H1 (cell line): ENCODE measurements around the gene OR11A1. TPM values are rescaled to one million over a fixed set of nuclear protein-coding genes. Genes with fewer than 3 reads are reported as not detected.

Experiments used
- CTCF ChIA-PET: fragments of 300-600 bp; sonication (Branson Sonifier 250); formaldehyde crosslinking; loops from one replicate; lab custom pipeline; 2021; ENCODE audit not compliant: partially characterized antibody; lab: Charles Lee
- POLR2A ChIA-PET: fragments of 300-600 bp; sonication (Branson Sonifier 250); formaldehyde crosslinking; loops from one replicate; lab custom pipeline; 2021; ENCODE audit warnings: inconsistent platforms; ENCODE audit not compliant: partially characterized antibody; lab: Charles Lee
- DNase-seq, 2 experiments: peaks; one replicate each; pipeline versions ENCODE4 v3.0.0 to v3.0.0-alpha.2; 2010 to 2022; ENCODE audit warnings: low spot score in 2 of 2, low read depth in 1 of 2, mixed read lengths in 1 of 2
- FAIRE-seq: peaks from 2 replicates; lab custom pipeline; 2011; peaks lifted over from hg19 to GRCh38; lab: Jason Lieb, UNC
- H2AFZ ChIP-seq: 2 replicates; pipeline ENCODE4 v1.8.1; 2012; ENCODE audit warnings: low read length, inconsistent platforms
- H2AK5ac ChIP-seq: 2 replicates; pipeline ENCODE4 v1.6.1; 2013; ENCODE audit warnings: low read depth, low read length
- H2BK120ac ChIP-seq: replicated peaks from 2 replicates; pipeline ENCODE3; 2013; ENCODE audit warnings: low read depth, low read length, inconsistent platforms
- H2BK12ac ChIP-seq: 2 replicates; pipeline ENCODE4 v1.6.1; 2013; ENCODE audit warnings: low read depth, low read length
- H2BK15ac ChIP-seq: 2 replicates; pipeline ENCODE4 v1.6.1; 2013; ENCODE audit warnings: low read length
- H2BK20ac ChIP-seq: 2 replicates; pipeline ENCODE4 v1.6.1; 2013; ENCODE audit warnings: low read length
- H2BK5ac ChIP-seq: 2 replicates; pipeline ENCODE4 v1.6.1; 2013; ENCODE audit warnings: low read depth, low read length
- H3K14ac ChIP-seq: 2 replicates; pipeline ENCODE4 v1.6.1; 2013; ENCODE audit warnings: inconsistent platforms; ENCODE audit not compliant: insufficient read length
- H3K18ac ChIP-seq: 2 replicates; pipeline ENCODE4 v1.6.1; 2013; ENCODE audit warnings: low read length; ENCODE audit errors: extremely low read depth
- H3K23ac ChIP-seq: 2 replicates; pipeline ENCODE4 v1.6.1; 2013; ENCODE audit warnings: inconsistent platforms; ENCODE audit not compliant: insufficient read length
- H3K23me2 ChIP-seq: 2 replicates; pipeline ENCODE4 v1.6.1; 2013; ENCODE audit warnings: low read depth, low read length
- H3K27ac ChIP-seq: 2 replicates; pipeline ENCODE4 v1.6.1; 2011; ENCODE audit warnings: low read depth, low read length, inconsistent platforms
- H3K27me3 ChIP-seq, 4 experiments: replicated peaks in 1 of 4; 1 replicate in 1 of 4; 2 replicates in 3 of 4; pipeline versions ENCODE4 v1.6.1 to v1.8.1; 2011 to 2013; ENCODE audit warnings: low read length in 3 of 4, mild to moderate bottlenecking in 3 of 4, inconsistent platforms in 2 of 4, mixed read lengths in 2 of 4, moderate library complexity in 1 of 4; ENCODE audit not compliant: control insufficient read depth in 3 of 4, insufficient read depth in 3 of 4; ENCODE audit errors: extremely low read depth in 1 of 4
- H3K36me3 ChIP-seq, 4 experiments: 2 replicates each; pipeline versions ENCODE4 v1.6.1 to v1.8.1; 2011 to 2013; ENCODE audit warnings: mild to moderate bottlenecking in 4 of 4, low read length in 3 of 4, moderate library complexity in 2 of 4, control low read depth in 1 of 4, inconsistent platforms in 1 of 4; ENCODE audit not compliant: insufficient read depth in 4 of 4, control insufficient read depth in 2 of 4
- H3K4ac ChIP-seq: replicated peaks from 2 replicates; pipeline ENCODE3; 2013; ENCODE audit warnings: low read length, low read depth, mixed read lengths, inconsistent platforms; ENCODE audit not compliant: insufficient read length
- H3K4me1 ChIP-seq, 4 experiments: replicated peaks in 1 of 4; 1 replicate in 1 of 4; 2 replicates in 3 of 4; pipeline versions ENCODE4 v1.6.1 to v1.8.1; 2011 to 2013; ENCODE audit warnings: low read length in 3 of 4, inconsistent platforms in 2 of 4, mixed read lengths in 1 of 4; ENCODE audit not compliant: insufficient read depth in 4 of 4, control insufficient read depth in 3 of 4
- H3K4me2 ChIP-seq, 2 experiments: 2 replicates each; pipeline versions ENCODE4 v1.6.1 to v1.8.1; 2011 to 2013; ENCODE audit warnings: low read depth in 2 of 2, low read length in 2 of 2, control low read depth in 1 of 2, inconsistent platforms in 1 of 2, mild to moderate bottlenecking in 1 of 2; ENCODE audit not compliant: insufficient read depth in 1 of 2
- H3K4me3 ChIP-seq, 4 experiments: fragments of 200-600, 300-600 bp in 1 of 4; sonication (generic), shearing (Covaris generic), sonication (Bioruptor Twin) in 1 of 4; 2 replicates each; pipeline versions ENCODE4 v1.5.1 to v1.8.1; 2011 to 2016; ENCODE audit warnings: low read length in 4 of 4, low read depth in 3 of 4, control low read depth in 2 of 4, inconsistent platforms in 2 of 4, mild to moderate bottlenecking in 2 of 4, mixed read lengths in 1 of 4, moderate library complexity in 1 of 4; ENCODE audit not compliant: insufficient read depth in 2 of 4; ENCODE audit errors: extremely low read depth in 1 of 4
- H3K56ac ChIP-seq: replicated peaks from 2 replicates; pipeline ENCODE3; 2013; ENCODE audit warnings: low read depth, mild to moderate bottlenecking, mixed read lengths, low read length, inconsistent platforms; ENCODE audit not compliant: insufficient read length
- H3K79me1 ChIP-seq: 2 replicates; pipeline ENCODE4 v1.6.1; 2013; ENCODE audit warnings: low read depth, low read length, control low read depth
- H3K79me2 ChIP-seq, 2 experiments: 2 replicates each; pipeline versions ENCODE4 v1.6.1 to v1.8.1; 2012 to 2013; ENCODE audit warnings: low read length in 2 of 2, mild to moderate bottlenecking in 2 of 2, inconsistent platforms in 1 of 2; ENCODE audit not compliant: insufficient read depth in 2 of 2, control insufficient read depth in 1 of 2
- H3K9ac ChIP-seq, 4 experiments: replicated peaks in 1 of 4; 1 replicate in 1 of 4; 2 replicates in 3 of 4; pipeline versions ENCODE4 v1.6.1 to v1.8.1; 2011 to 2013; ENCODE audit warnings: low read depth in 3 of 4, low read length in 3 of 4, control low read depth in 2 of 4, mild to moderate bottlenecking in 2 of 4, moderate library complexity in 2 of 4, inconsistent platforms in 1 of 4; ENCODE audit errors: extremely low read depth in 1 of 4
- H3K9me3 ChIP-seq, 2 experiments: 2 replicates each; pipeline versions ENCODE4 v1.6.1 to v1.8.1; 2012 to 2013; ENCODE audit warnings: mild to moderate bottlenecking in 2 of 2, moderate library complexity in 2 of 2, control low read depth in 1 of 2, inconsistent platforms in 1 of 2, low read depth in 1 of 2, low read length in 1 of 2, mixed read lengths in 1 of 2; ENCODE audit not compliant: insufficient read depth in 2 of 2
- H4K20me1 ChIP-seq, 2 experiments: replicated peaks in 1 of 2; 2 replicates each; pipeline versions ENCODE3 to v1.8.1; 2011 to 2013; ENCODE audit warnings: inconsistent platforms in 2 of 2, low read length in 2 of 2, mild to moderate bottlenecking in 1 of 2; ENCODE audit not compliant: insufficient read depth in 2 of 2, control insufficient read depth in 1 of 2
- H4K5ac ChIP-seq: 2 replicates; pipeline ENCODE4 v1.6.1; 2013; ENCODE audit warnings: low read length, low read depth, mixed read lengths, inconsistent platforms; ENCODE audit not compliant: insufficient read length
- H4K8ac ChIP-seq: 2 replicates; pipeline ENCODE4 v1.8.0; 2013; ENCODE audit warnings: mild to moderate bottlenecking, moderate library complexity, low read length, inconsistent platforms; ENCODE audit not compliant: insufficient read depth; ENCODE audit errors: extremely low read depth
- H4K91ac ChIP-seq: replicated peaks from 2 replicates; pipeline ENCODE3; 2013; ENCODE audit warnings: low read length, mixed read lengths, inconsistent platforms; ENCODE audit not compliant: insufficient read length
- ATF3 ChIP-seq: IDR thresholded peaks from 2 replicates; pipeline ENCODE4 v1.6.1; 2011; ENCODE audit warnings: low read depth, mild to moderate bottlenecking, low read length; ENCODE audit not compliant: insufficient read depth
- BRCA1 ChIP-seq: IDR thresholded peaks from 2 replicates; pipeline ENCODE4 v1.6.1; 2012; ENCODE audit warnings: low read depth, low read length, improper control_type of control experiment
- WGBS, 2 experiments: shearing (Covaris generic) in 1 of 2; methylation state at CpG; one replicate each; pipeline versions ENCODE4 v1.1.6 to v1.1.7; 2013 to 2015; ENCODE audit warnings: low lambda C conversion rate in 2 of 2, mixed read lengths in 2 of 2, inconsistent platforms in 1 of 2, low coverage in 1 of 2, missing lambda C conversion rate in 1 of 2; ENCODE audit not compliant: insufficient replicate concordance in 2 of 2, insufficient coverage in 1 of 2, insufficient read length in 1 of 2; ENCODE audit errors: extremely low coverage in 1 of 2, missing lambda C conversion rate in 1 of 2; 5-methylcytosine and 5-hydroxymethylcytosine counted together
- polyA plus RNA-seq, 7 experiments: library from polyadenylated mRNA; depleted of rRNA in 3 of 7; stranded (reverse) in 5 of 7; unstranded in 2 of 7; fragments of >200 nt in 5 of 7; fragments of 200-250 nt in 2 of 7; gene quantifications; 1 replicate in 5 of 7; 2 replicates in 1 of 7; 4 replicates in 1 of 7; pipeline versions ENCODE4 v1.2.1 to v1.2.3, GENCODE V29; 2011 to 2013; ENCODE audit warnings: missing spikeins in 2 of 7, mixed read lengths in 2 of 7
- total RNA-seq: library from RNA; stranded (reverse); fragmentation: NEBNext Ultra II Directional; extraction: Animal tissue kit (Norgen Biotek cat#: 25700); gene quantifications from 2 replicates; pipeline ENCODE4 v1.2.1, GENCODE V29; 2021

OR11A1 gene
- total and polyA plus RNA-seq, 2 of the 8 experiments (the other 6 are each of a cell fraction or from before 2014, with no cell fraction given): not detected

DNA sequence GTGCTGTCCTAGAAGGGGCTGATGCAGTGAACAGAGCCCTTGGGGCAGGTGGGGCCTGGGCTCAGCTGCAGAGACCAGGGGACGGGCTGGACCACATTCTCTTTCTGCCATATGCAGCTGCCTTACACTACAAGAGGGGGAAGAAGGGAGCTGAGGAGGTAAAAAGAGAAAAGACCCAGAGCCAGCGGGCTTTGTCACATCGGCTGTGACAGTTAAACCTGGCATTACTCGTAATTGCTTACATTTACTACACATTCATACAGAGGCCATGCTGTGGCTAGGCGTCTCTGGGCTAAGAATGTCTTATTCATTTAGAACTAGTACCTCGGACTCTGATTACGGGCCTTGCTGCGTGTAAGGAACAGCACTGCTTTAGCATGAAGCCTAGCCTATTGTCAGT is 43.7 kb upstream of the OR11A1 start:
- no peaks in the 10 kb centered on the region for H3K9me3 ChIP-seq
- no peaks in the 10 kb centered on the region for H3K36me3 ChIP-seq
- no peak overlapping the region for H2BK15ac ChIP-seq
- no peak overlapping the region for H2BK120ac ChIP-seq
- H2BK20ac ChIP-seq: no peak overlapping the region
- no peak overlapping the region for H2BK12ac ChIP-seq
- H2AK5ac ChIP-seq: no peak overlapping the region
- H3K23me2 ChIP-seq: no peaks in the 10 kb centered on the region
- FAIRE-seq (no peak), DNase-seq (no peak)
- no peaks in the 10 kb centered on the region for H3K27me3 ChIP-seq
- no peak overlapping the region for H3K18ac ChIP-seq
- H3K23ac ChIP-seq: no peak overlapping the region
- no peaks in the 10 kb centered on the region for H3K79me2 ChIP-seq
- no peaks in the 10 kb centered on the region for H4K20me1 ChIP-seq
- H3K4ac ChIP-seq: no peak overlapping the region
- H4K8ac ChIP-seq: no peak overlapping the region
- no peak overlapping the region for H4K5ac ChIP-seq
- no peak overlapping the region for H3K9ac ChIP-seq
- H4K91ac ChIP-seq: no peak overlapping the region
- CTCF ChIA-PET: interaction anchor here (1.1 to 1.4 kb wide), 3 partner anchors 17 to 103 kb away, joined by 3 read pairs; no protein-coding TSS in a partner anchor
- no peak overlapping the region for H3K4me3 ChIP-seq
- H3K56ac ChIP-seq: no peak overlapping the region
- no peak overlapping the region for H3K4me2 ChIP-seq
- H3K14ac ChIP-seq: no peak overlapping the region
- 86% methylated on average over 8 of the region's 8 CpGs; no CpG with 5 or more reads in 1 of the 2 experiments for WGBS, 2 experiments
- no peak overlapping the region for H3K27ac ChIP-seq
- POLR2A ChIA-PET: interaction anchor here (1.2 kb wide), 1 partner anchor 91 kb away, joined by 3 read pairs; no protein-coding TSS in a partner anchor
- no peak overlapping the region for H2AFZ ChIP-seq
- H3K79me1 ChIP-seq: no peaks in the 10 kb centered on the region
- no peak overlapping the region for H2BK5ac ChIP-seq
- H3K4me1 ChIP-seq: no peaks in the 10 kb centered on the region; a peak in 1 of 7 replicates
- no peak for TF ChIP-seq BRCA1
- TF ChIP-seq ATF3: no peak
